Caki2 (cell line): ENCODE data around the gene ZNF692. TPM values are rescaled to one million over a fixed set of nuclear protein-coding genes. Genes with fewer than 3 reads are reported as not detected.
A peak's percentile ranks its signal among the peaks of the same experiment; 100 is the strongest.
"Not testable (repeated sequence)": the region's sequence is repeated elsewhere in the genome, so short reads cannot be mapped to it uniquely, and the experiment has no call there.

Experiments used
- DNase-seq: peaks from one replicate; pipeline ENCODE4 v3.0.0-alpha.2; 2015; ENCODE audit warnings: low read depth
- in situ Hi-C: cut with HindIII; loops from 2 replicates; pipeline ENCODE4 v1.10.0; 2016; ENCODE audit warnings: low sequenced_read_pairs, low pct_unique_long_range_greater_than_20kb, mixed read lengths
- total RNA-seq: library from RNA; depleted of rRNA; stranded (reverse); fragments of >200 nt; shearing (Covaris generic); gene quantifications from 2 replicates; pipeline ENCODE4 v1.2.3, GENCODE V29; 2014; ENCODE audit warnings: low replicate concordance

The ZNF692 gene
- total RNA-seq, 1 experiment from 2014 or later, result 8.2 TPM

- in situ Hi-C loops, result no loop called here
Observed at GRCh38 chr1:248837781-248838356, 21.0 kb downstream of the ZNF692 start, which contains the start of gene ZNF672. ZNF672 (plus strand) TSS chr1:248838224; CDS start chr1:248847275, 9,051 bp downstream.

GRCh38 chr1:248837045-248837780, 21.7 kb downstream of the ZNF692 start:
- in situ Hi-C loops, result no loop called here
- no peak for DNase-seq

More at GRCh38 chr1:248837781-248838356, 21.0 kb downstream of the ZNF692 start, which contains the start of gene ZNF672:
- peak; percentile 99 for DNase-seq

- no peak for DNase-seq
- in situ Hi-C loops, result no loop called here
Observed at GRCh38 chr1:248834343-248834940, 24.4 kb downstream of the ZNF692 start.

GRCh38 chr1:248831842-248832241, 27.0 kb downstream of the ZNF692 start:
- in situ Hi-C loops, result no loop called here

GRCh38 chr1:248830718-248831017, 28.2 kb downstream of the ZNF692 start:
- DNase-seq, in situ Hi-C loops: not testable (repeated sequence)

More at GRCh38 chr1:248831842-248832241, 27.0 kb downstream of the ZNF692 start:
- no peak for DNase-seq

- DNase-seq, result no peak
- in situ Hi-C loops, result no loop called here
Observed at GRCh38 chr1:248828845-248829244, 30.0 kb downstream of the ZNF692 start.

- in situ Hi-C loops, result no loop called here
- DNase-seq, result peak; percentile 96
Observed at GRCh38 chr1:248825909-248826760, 32.8 kb downstream of the ZNF692 start, which contains the start of gene SH3BP5L. SH3BP5L (minus strand) TSS chr1:248825915; CDS start chr1:248824935, 980 bp downstream.

GRCh38 chr1:248825573-248825908, 33.3 kb downstream of the ZNF692 start:
- in situ Hi-C loops, result no loop called here
- no peak for DNase-seq

- in situ Hi-C loops, result no loop called here
- DNase-seq, result no peak
Observed at GRCh38 chr1:248825136-248825535, 33.7 kb downstream of the ZNF692 start.

- in situ Hi-C loops, result no loop called here
Observed at GRCh38 chr1:248824701-248825100, 34.2 kb downstream of the ZNF692 start.

GRCh38 chr1:248824301-248824700, 34.6 kb downstream of the ZNF692 start:
- DNase-seq, result no peak
- in situ Hi-C loops, result no loop called here

More at GRCh38 chr1:248824701-248825100, 34.2 kb downstream of the ZNF692 start:
- DNase-seq, result no peak

GRCh38 chr1:248823517-248824001, 35.3 kb downstream of the ZNF692 start:
- in situ Hi-C loops, result no loop called here
- DNase-seq, result no peak

GRCh38 chr1:248822148-248823032, 36.5 kb downstream of the ZNF692 start:
- in situ Hi-C loops, result no loop called here

GRCh38 chr1:248821641-248822040, 37.2 kb downstream of the ZNF692 start:
- in situ Hi-C loops, result no loop called here
- no peak for DNase-seq

More at GRCh38 chr1:248822148-248823032, 36.5 kb downstream of the ZNF692 start:
- no peak for DNase-seq

- in situ Hi-C loops, result no loop called here
Observed at GRCh38 chr1:248821101-248821500, 37.8 kb downstream of the ZNF692 start.

GRCh38 chr1:248820041-248820585, 38.8 kb downstream of the ZNF692 start:
- no peak for DNase-seq
- in situ Hi-C loops, result no loop called here

More at GRCh38 chr1:248821101-248821500, 37.8 kb downstream of the ZNF692 start:
- DNase-seq, result peak; percentile 60
